A673 (cell line): Measurements from ENCODE around the gene GPR15LG. TPM values are rescaled to one million over a fixed set of nuclear protein-coding genes. Genes with fewer than 3 reads are reported as not detected.

Experiments used
- BruUV-seq: library from RNA; stranded (reverse); fragments of 400-500 nt; replicated peaks from 2 replicates; lab custom pipeline; 2021; lab: Mats Ljungman, UMichigan
- CTCF ChIA-PET: fragments of 300-600 bp; sonication (Branson Sonifier 250); formaldehyde crosslinking; loops from one replicate; lab custom pipeline; 2022; ENCODE audit warnings: antibody characterized with exemption; lab: Charles Lee
- POLR2A ChIA-PET: fragments of 300-600 bp; sonication (Branson Sonifier 250); formaldehyde crosslinking; loops from one replicate; lab custom pipeline; 2022; ENCODE audit warnings: antibody characterized with exemption; ENCODE audit not compliant: low non-redundant PET; lab: Charles Lee
- DNase-seq: peaks from one replicate; pipeline ENCODE4 v3.0.0-alpha.2; 2015; ENCODE audit warnings: low spot score
- H3K27ac ChIP-seq: fragments of 200-600 bp; sonication (generic); 2 replicates; pipeline ENCODE4 v1.5.1; 2016; ENCODE audit warnings: mixed run types, low read depth, mild to moderate bottlenecking, mixed read lengths, antibody characterized with exemption, low read length; ENCODE audit not compliant: poor library complexity, severe bottlenecking
- H3K27me3 ChIP-seq: fragments of 200-600 bp; sonication (generic); replicated peaks from 2 replicates; pipeline ENCODE4 v1.6.1; 2017; ENCODE audit warnings: mixed run types, low read depth, mild to moderate bottlenecking, mixed read lengths, antibody characterized with exemption, low read length; ENCODE audit not compliant: insufficient read depth, poor library complexity
- H3K36me3 ChIP-seq: fragments of 200-600 bp; sonication (generic); 2 replicates; pipeline ENCODE4 v1.6.1; 2016; ENCODE audit warnings: mixed run types, mild to moderate bottlenecking, mixed read lengths, antibody characterized with exemption, low read length; ENCODE audit not compliant: insufficient read depth, poor library complexity, severe bottlenecking
- H3K4me1 ChIP-seq: fragments of 200-600 bp; sonication (generic); 2 replicates; pipeline ENCODE4 v1.6.1; 2017; ENCODE audit warnings: mixed run types, mild to moderate bottlenecking, mixed read lengths, antibody characterized with exemption, low read length; ENCODE audit not compliant: insufficient read depth, poor library complexity, severe bottlenecking
- H3K4me3 ChIP-seq: fragments of 200-600 bp; sonication (generic); 2 replicates; pipeline ENCODE4 v1.5.1; 2016; ENCODE audit warnings: low read depth, mixed run types, mild to moderate bottlenecking, mixed read lengths, low read length; ENCODE audit not compliant: poor library complexity, severe bottlenecking
- H3K9me3 ChIP-seq: fragments of 200-600 bp; sonication (generic); 2 replicates; pipeline ENCODE4 v1.6.1; 2016; ENCODE audit warnings: mixed run types, low read depth, mild to moderate bottlenecking, mixed read lengths, antibody characterized with exemption, low read length; ENCODE audit not compliant: poor library complexity, severe bottlenecking
- EZH2 ChIP-seq: fragments of 200-600 bp; sonication (generic); IDR thresholded peaks from 2 replicates; pipeline ENCODE4 v1.6.1; 2017; ENCODE audit warnings: borderline replicate concordance, low read depth, mild to moderate bottlenecking, mixed read lengths, antibody characterized with exemption, low read length; ENCODE audit not compliant: poor library complexity, severe bottlenecking
- intact Hi-C: fragments of 100-400 bp; cut with micrococcal nuclease; formaldehyde crosslinking; loops from one replicate; pipeline ENCODE4 v1.10.0; 2022; ENCODE audit not compliant: unreplicated experiment
- total RNA-seq: library from RNA; stranded (reverse); gene quantifications from 2 replicates; pipeline ENCODE4 v1.2.3, GENCODE V29; 2021
- TF ChIP-seq, protein P1 (sequence below): fragments of 300-800, 200-600 bp; sonication (generic); conservative IDR thresholded peaks from 2 replicates; pipeline ENCODE4 v1.5.1; 2017; ENCODE audit warnings: low read depth, mild to moderate bottlenecking, antibody characterized with exemption, low read length, moderate library complexity, mixed read lengths

GPR15LG gene
- total RNA-seq, 1 experiment from 2014 or later = not detected

- Histone ChIP-seq H3K27me3 (peaks cover 5% of the 10 kb centered on the region), H3K4me1 (no peaks in the 10 kb centered on the region), H3K27ac (no peak overlapping the region), H3K9me3 (no peaks in the 10 kb centered on the region), H3K4me3 (no peak overlapping the region), H3K36me3 (no peaks in the 10 kb centered on the region)
- ChIA-PET CTCF (interaction anchor here (0.7 to 1.0 kb wide), 3 partner anchors 27 to 59 kb away, joined by 4 to 7 read pairs (median 4); no protein-coding TSS in a partner anchor), POLR2A (no interaction called here)
- no TSS peak for BruUV-seq
- intact Hi-C loops = no loop called here
- DNase-seq = peak; percentile 17
- TF ChIP-seq, protein P1, sequence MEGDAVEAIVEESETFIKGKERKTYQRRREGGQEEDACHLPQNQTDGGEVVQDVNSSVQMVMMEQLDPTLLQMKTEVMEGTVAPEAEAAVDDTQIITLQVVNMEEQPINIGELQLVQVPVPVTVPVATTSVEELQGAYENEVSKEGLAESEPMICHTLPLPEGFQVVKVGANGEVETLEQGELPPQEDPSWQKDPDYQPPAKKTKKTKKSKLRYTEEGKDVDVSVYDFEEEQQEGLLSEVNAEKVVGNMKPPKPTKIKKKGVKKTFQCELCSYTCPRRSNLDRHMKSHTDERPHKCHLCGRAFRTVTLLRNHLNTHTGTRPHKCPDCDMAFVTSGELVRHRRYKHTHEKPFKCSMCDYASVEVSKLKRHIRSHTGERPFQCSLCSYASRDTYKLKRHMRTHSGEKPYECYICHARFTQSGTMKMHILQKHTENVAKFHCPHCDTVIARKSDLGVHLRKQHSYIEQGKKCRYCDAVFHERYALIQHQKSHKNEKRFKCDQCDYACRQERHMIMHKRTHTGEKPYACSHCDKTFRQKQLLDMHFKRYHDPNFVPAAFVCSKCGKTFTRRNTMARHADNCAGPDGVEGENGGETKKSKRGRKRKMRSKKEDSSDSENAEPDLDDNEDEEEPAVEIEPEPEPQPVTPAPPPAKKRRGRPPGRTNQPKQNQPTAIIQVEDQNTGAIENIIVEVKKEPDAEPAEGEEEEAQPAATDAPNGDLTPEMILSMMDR = peak; percentile 64
- no peak for TF ChIP-seq EZH2
These were observed 41.1 kb downstream of the GPR15LG start for GRCh38 chr10:84214612-84215235.

- no TSS peak for BruUV-seq
- Histone ChIP-seq H3K4me3 (no peak overlapping the region), H3K27me3 (peaks cover 3% of the 10 kb centered on the region), H3K36me3 (no peaks in the 10 kb centered on the region), H3K4me1 (no peaks in the 10 kb centered on the region), H3K9me3 (no peaks in the 10 kb centered on the region), H3K27ac (no peak overlapping the region)
- intact Hi-C loops = no loop called here
- ChIA-PET POLR2A (no interaction called here), CTCF (no interaction called here)
- TF ChIP-seq, protein P1 = no peak
- TF ChIP-seq EZH2 = no peak
- no peak for DNase-seq
These were observed 43.2 kb downstream of the GPR15LG start for GRCh38 chr10:84216834-84217233.

DNA sequence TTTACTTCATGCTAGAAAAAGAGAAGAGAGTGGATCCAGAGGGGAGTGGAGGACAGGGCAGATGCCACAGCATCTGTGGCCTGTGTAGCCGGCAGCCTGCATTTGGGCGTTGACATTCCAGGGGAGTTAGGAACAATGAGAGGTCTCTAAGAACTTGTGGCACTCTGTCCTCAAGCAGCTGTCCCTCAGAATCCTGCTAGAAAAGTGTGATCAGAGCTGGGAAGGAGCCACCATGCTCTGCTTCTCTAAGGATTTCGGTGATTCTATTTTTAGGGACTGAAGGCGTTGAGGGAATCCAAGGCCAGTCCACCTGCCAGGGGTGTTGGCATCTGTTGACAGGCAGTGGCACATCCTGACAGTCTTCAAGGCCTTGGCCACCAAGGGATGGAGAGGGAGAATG, 44.1 kb downstream of the GPR15LG start:
- CTCF ChIA-PET = no interaction called here
- H3K36me3 ChIP-seq = no peaks in the 10 kb centered on the region
- BruUV-seq = no TSS peak
- no peak for DNase-seq
- H3K27ac ChIP-seq = no peak overlapping the region
- H3K4me3 ChIP-seq = no peak overlapping the region
- no peaks in the 10 kb centered on the region for H3K9me3 ChIP-seq
- POLR2A ChIA-PET = no interaction called here
- H3K4me1 ChIP-seq = no peaks in the 10 kb centered on the region
- peaks cover 3% of the 10 kb centered on the region for H3K27me3 ChIP-seq
- TF ChIP-seq, protein P1 = no peak
- no peak for TF ChIP-seq EZH2
- intact Hi-C loops = no loop called here
